ENCODE results near the gene DNAJC15.

The DNAJC15 gene

GRCh38 chr13:43003729-43004128 lies 19.7 kb upstream of the DNAJC15 start:
- no peak for DNase-seq (ENCODE audit: low read depth)

DNA sequence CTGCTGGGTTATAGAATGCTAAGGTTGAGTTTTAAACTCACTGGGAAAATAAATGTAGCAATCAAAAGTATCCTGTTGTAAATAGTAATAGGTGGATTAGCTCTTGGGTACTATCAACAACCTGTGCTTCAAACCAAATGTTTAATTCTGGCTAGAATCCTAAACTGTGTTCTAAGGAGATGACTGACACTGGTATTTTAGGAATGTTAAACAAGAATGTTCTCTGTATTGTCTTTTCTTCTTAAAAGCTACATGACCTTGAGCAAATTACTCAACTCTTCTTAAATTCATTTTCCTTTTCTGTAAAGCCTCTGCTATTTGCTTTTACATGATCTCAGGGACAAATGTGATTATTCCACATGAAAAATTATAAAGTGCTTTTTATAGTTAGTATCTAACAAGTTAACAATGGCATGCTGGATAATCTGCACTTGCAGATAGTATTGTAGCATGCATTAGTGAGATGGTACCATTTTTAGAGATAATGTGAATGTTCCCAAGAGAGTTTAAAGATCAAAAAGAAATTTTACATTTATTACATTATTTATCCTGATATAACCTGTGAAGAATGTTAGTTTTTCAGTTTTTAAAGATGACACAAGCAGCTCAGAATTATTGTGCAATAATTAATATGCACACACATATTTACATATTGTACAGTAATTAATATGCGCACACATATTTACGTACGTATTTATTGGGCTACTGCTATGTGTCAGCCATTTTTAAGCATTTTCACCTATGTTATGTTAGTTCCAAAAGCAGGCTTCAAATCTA lies 17.7 kb upstream of the DNAJC15 start:
- DNase-seq (ENCODE audit: low read depth), result peak; percentile 65

GRCh38 chr13:43006893-43007631 lies 16.3 kb upstream of the DNAJC15 start:
- DNase-seq (ENCODE audit: low read depth), result peak; percentile 67

DNA sequence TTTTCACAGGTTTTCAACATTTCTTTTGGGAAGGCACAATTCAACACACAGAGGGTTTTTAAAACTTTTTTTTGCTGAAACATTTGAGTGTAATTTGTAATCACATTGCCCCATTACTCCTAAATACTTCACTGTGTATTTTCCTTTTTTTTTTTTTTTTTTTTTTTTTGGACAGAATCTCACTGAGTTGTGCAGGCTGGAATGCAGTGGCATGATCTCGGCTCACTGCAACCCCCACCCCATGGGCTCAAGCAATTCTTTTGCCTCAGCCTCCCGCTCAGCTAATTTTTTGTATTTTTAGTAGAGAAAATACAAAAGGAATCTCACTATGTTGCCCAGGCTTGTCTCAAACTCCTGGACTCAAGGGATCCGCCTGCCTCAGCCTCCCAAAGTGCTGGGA lies 14.8 kb upstream of the DNAJC15 start:
- DNase-seq (ENCODE audit: low read depth), result peak; percentile 58

DNA sequence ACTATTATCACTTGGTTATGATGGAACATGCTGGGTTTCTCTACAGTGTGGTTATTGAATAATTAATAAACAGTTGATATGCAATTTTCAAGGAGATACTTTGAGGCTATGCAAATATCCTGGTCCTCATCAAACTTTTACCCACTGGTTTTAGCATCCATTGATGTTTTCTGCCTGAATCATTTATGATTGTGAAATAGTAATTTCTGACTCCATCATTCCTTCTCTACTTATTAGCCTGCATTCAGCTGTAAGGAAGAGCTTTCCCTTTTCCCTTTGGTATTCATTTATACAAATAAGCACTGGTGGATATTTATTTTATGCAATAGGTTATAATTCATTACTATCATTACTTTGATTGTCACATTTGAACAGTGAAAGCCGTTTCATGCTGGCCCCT lies 13.9 kb upstream of the DNAJC15 start:
- peak; percentile 74 for DNase-seq (ENCODE audit: low read depth)

- DNase-seq (ENCODE audit: low read depth), result no peak
Measured at GRCh38 chr13:43014162-43014561, 9.2 kb upstream of the DNAJC15 start.

DNA sequence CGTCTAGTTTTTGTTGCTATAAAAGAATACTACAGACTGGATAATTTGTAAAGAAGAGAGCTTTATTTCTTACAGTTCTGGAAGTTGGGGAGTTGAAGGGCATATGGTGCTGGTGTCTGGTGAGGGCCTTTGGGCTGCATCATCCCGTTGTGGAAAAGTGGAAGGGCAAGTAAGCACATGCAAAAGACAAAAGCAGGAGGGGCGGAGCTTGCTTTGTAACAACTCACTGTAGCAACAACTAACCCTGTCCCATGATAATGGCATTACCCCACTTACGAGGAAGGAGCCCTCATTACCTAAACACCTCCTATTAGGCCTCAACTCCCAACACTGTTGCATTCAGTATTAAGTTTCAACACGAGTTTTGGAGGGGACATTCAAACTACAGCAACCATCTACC lies 7.2 kb upstream of the DNAJC15 start:
- DNase-seq (ENCODE audit: low read depth), result no peak

- peak; percentile 66 for DNase-seq (ENCODE audit: low read depth)
Measured at GRCh38 chr13:43019811-43020210, 3.6 kb upstream of the DNAJC15 start.

GRCh38 chr13:43020794-43021193 lies 2.6 kb upstream of the DNAJC15 start:
- no peak for DNase-seq (ENCODE audit: low read depth)

GRCh38 chr13:43021926-43022670 lies 1.3 kb upstream of the DNAJC15 start:
- DNase-seq (ENCODE audit: low read depth), result peak; percentile 86

- no peak for DNase-seq (ENCODE audit: low read depth)
Measured at GRCh38 chr13:43022934-43023288, 475 bp upstream of the DNAJC15 start.

DNA sequence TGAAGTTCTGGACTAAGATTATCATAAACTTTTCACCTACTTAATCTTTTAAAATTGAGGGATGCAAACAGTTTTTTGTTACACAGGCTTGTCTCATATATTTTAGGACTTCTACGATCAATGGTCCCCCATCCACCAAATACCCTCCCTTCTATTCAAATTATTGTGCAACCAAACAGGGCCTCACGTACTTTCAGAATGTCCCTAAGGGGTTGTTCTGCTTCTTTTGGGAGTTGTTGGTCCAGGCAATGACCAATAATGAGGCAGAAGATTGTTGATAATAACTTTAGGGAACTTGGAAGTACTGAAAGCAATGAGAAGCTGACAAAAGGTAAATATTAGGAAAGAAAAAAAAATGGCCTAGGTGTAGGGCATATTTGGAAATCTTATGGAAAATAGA lies 2.9 kb downstream of the DNAJC15 start:
- DNase-seq (ENCODE audit: low read depth), result no peak

DNA sequence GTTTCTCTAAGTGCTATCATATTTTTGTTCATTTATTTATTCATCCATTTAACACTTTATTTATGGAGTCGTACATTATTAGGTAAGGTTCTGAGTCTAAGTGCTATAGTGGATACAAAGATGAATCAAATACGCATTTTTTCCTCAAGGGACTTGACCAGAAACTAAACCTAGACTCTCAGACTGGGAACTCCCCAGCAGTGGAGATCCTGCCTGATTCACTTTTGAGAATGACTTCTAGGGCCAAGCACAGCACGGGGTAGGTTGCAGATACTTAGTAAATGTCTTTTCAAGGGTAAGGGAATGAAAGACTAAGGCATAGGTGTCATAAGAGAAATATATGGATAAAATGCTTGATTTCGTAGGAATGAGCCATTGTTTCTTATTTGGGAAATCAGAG lies 7.2 kb downstream of the DNAJC15 start:
- DNase-seq (ENCODE audit: low read depth), result no peak

DNA sequence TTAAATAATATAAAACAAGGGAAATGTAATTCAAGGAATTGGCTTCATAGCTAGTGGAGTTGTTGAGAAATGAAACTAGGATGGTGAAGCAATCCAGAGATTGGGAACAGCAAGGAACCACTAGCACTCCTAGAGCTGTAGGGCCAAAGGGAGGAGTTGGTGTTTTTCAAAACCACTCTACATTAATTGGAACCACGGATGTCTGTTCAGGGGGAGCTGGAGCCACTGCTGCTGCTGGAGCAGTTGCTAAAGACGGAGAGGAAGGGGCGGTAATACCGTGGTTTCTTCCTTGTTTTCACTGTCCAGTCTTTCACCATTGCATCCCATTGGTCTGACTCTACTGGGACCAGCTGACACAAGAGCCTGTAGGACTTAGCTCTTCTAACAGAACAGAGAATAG lies 8.5 kb downstream of the DNAJC15 start:
- no peak for DNase-seq (ENCODE audit: low read depth)

DNA sequence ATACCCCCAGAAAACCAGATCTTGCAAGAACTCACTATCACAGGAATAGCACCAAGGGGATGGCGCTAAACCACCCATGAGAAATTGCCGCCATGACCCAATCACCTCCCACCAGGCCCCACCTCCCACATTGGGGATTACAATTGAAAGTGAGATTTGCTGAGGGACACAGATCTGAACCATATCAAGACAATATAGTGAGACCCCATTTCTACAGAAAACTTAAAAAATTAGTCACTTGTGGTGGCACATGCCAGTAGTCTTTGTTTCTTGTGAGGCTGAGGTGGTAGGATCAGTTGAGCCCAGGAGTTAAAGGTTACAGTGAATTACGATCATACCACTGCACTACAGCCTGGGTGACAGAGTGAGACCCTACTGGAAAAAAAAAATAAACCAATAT lies 9.7 kb downstream of the DNAJC15 start:
- no peak for DNase-seq (ENCODE audit: low read depth)

DNA sequence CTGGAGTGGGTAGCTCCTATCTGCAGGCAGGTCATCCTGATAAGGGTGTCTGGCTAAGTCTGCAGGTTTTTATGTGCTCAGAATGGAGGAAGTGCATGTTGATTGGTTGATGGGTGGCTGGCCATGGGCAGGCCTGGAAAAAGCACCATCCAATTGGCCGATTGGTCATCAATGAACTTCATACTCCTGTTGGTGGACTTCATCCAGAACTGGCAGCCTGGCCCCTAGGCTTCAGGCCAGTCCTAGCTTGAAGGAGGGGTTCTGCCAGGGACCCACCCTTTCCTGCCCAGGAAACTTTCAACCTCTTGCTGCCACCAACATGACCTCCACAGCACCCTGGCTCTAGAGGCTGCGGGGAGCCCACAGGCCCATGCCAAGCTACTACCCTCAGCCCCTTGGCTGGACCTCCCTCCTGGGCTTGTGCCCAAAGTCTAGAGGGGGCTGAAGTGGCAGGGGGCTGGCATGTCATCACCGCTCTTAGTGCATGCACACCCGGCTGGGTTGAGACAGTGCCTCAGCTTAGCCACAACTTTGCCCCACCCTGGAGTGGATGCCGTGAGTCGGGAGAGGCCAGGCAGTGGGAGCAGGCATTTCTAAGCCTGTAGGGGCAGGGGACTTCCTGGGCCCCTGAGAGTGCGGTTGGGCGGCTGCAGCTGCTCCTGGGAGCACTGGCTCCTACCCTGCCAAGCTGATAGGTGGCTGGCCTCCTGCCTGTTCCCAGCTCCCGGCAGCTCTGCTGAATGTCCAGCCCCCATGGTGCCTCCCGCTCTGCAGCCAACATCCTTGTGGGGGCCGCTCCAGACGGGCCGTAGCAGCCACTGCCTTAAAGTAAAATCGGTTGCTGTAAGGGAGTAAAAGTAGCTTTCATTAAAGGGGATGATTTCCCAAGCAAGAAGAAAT lies 13.2 kb downstream of the DNAJC15 start:
- no peak for DNase-seq (ENCODE audit: low read depth)

DNA sequence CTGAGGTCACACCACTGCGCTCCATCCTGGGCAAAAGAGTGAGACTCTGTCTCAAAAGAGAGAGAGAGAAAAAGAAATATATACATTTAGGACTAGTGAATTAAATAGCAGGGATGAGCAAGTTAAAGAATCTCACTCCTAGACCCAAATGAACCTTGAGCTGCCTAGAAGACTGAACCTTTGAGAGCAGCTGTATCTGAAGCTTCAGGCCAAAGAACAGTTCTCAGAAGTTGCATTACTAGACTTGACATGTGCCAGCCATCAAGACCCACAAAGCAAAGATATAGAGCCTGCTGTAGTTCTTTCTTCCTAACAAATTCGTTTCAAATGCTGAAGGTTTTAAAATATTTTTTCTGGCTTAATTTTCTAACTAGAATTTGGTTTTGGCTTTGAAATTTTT lies 16.6 kb downstream of the DNAJC15 start:
- no peak for DNase-seq (ENCODE audit: low read depth)

DNA sequence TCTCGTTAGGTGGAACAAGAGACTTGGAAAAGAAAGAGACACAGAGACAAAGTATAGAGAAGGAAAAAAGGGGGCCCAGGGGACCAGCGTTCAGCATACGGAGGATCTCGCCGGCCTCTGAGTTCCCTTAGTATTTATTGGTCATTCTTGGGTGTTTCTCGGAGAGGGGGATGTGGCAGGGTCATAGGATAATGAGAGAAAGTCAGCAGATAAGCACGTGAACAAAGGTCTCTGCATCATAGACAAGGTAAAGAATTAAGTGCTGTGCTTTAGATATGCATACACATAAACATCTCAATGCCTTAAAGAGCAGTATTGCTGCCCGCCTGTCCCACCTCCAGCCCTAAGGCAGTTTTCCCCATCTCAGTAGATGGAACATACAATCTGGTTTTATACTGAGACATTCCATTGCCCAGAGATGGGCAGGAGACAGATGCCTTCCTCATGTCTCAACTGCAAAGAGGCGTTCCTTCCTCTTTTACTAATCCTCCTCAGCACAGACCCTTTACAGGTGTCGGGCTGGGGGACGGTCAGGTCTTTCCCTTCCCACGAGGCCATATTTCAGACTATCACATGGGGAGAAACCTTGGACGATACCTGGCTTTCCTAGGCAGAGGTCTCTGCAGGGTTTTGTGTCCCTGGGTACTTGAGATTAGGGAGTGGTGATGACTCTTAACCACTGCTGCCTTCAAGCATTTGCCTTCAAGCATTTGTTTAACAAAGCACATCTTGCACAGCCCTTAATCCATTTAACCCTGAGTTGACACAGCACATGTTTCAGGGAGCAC lies 17.4 kb downstream of the DNAJC15 start:
- DNase-seq (ENCODE audit: low read depth), result peak; percentile 44

DNA sequence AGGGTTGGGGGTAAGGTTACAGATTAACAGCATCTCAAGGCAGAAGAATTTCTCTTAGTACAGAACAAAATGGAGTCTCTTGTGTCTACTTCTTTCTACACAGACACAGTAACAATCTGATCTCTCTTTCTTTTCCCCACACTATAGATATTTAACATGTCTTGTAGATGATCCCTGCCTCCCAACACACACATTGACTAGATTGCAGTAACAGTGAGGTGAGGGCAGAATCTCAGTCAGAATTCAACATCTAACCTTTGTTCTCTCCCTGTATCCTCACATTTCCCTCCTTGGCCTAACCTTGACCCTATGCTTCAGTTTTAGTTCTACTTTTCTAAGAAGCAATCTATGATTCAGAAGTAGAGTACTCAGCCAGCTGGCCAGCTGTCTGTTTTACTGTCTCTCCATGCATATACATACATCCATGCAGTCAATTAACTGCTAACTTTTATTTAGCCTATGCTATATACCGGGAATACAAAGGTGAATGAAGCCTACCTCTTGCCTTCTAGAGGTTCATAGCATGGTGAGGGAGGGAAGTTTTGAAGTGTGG lies 18.1 kb downstream of the DNAJC15 start:
- no peak for DNase-seq (ENCODE audit: low read depth)

GRCh38 chr13:43042410-43042921 lies 19.1 kb downstream of the DNAJC15 start:
- no peak for DNase-seq (ENCODE audit: low read depth)
